H9 (cell line): ENCODE results near the gene RALGAPA1. TPM values are rescaled to one million over a fixed set of nuclear protein-coding genes. Genes with fewer than 3 reads are reported as not detected.

Experiments used
- DNase-seq: peaks from one replicate; pipeline ENCODE4 v3.0.0-alpha.2; 2017
- H2AFZ ChIP-seq: one replicate; pipeline ENCODE4 v1.6.1; 2013; ENCODE audit warnings: mild to moderate bottlenecking, low read length, control low read depth, moderate library complexity
- H2AK5ac ChIP-seq: 2 replicates; pipeline ENCODE4 v1.6.1; 2013; ENCODE audit warnings: low read length, control low read depth, mixed read lengths; ENCODE audit not compliant: insufficient read length
- H2BK120ac ChIP-seq: one replicate; pipeline ENCODE4 v1.6.1; 2013; ENCODE audit warnings: low read depth, mild to moderate bottlenecking, low read length, control low read depth, inconsistent platforms; ENCODE audit not compliant: poor library complexity, severe bottlenecking
- H2BK12ac ChIP-seq: 2 replicates; pipeline ENCODE4 v1.6.1; 2013; ENCODE audit warnings: low read length, control low read depth, mixed read lengths, low read depth; ENCODE audit not compliant: insufficient read length
- H2BK15ac ChIP-seq: 2 replicates; pipeline ENCODE4 v1.6.1; 2013; ENCODE audit warnings: low read depth, low read length, control low read depth
- H2BK20ac ChIP-seq: one replicate; pipeline ENCODE4 v1.6.1; 2013; ENCODE audit warnings: low read depth, mild to moderate bottlenecking, low read length, control low read depth, inconsistent platforms; ENCODE audit not compliant: poor library complexity, severe bottlenecking
- H2BK5ac ChIP-seq: 2 replicates; pipeline ENCODE4 v1.6.1; 2013; ENCODE audit warnings: low read length, control low read depth, mixed read lengths; ENCODE audit not compliant: insufficient read length
- H3K14ac ChIP-seq: 2 replicates; pipeline ENCODE4 v1.6.1; 2013; ENCODE audit warnings: low read length, control low read depth; ENCODE audit not compliant: insufficient read depth
- H3K18ac ChIP-seq: 2 replicates; pipeline ENCODE4 v1.6.1; 2013; ENCODE audit warnings: low read depth, mild to moderate bottlenecking, mixed read lengths, low read length, control low read depth; ENCODE audit not compliant: insufficient read length
- H3K23ac ChIP-seq: 2 replicates; pipeline ENCODE4 v1.6.1; 2013; ENCODE audit warnings: low read length, control low read depth, mixed read lengths, low read depth; ENCODE audit not compliant: insufficient read length
- H3K23me2 ChIP-seq: 2 replicates; pipeline ENCODE4 v1.6.1; 2013; ENCODE audit warnings: low read depth, mild to moderate bottlenecking, mixed read lengths, low read length, control low read depth; ENCODE audit not compliant: insufficient read length, poor library complexity, severe bottlenecking
- H3K27ac ChIP-seq: 2 replicates; pipeline ENCODE4 v1.5.1; 2013; ENCODE audit warnings: low read length, control low read depth, mixed read lengths, low read depth; ENCODE audit not compliant: insufficient read length
- H3K27me3 ChIP-seq: 2 replicates; pipeline ENCODE4 v1.6.1; 2013; ENCODE audit warnings: low read length, control low read depth, inconsistent platforms; ENCODE audit not compliant: insufficient read depth
- H3K4ac ChIP-seq: 2 replicates; pipeline ENCODE4 v1.6.1; 2013; ENCODE audit warnings: low read depth, mild to moderate bottlenecking, control low read depth, inconsistent platforms, low read length, moderate library complexity
- H3K4me1 ChIP-seq: 2 replicates; pipeline ENCODE4 v1.6.1; 2013; ENCODE audit warnings: low read length, control low read depth, inconsistent platforms; ENCODE audit not compliant: insufficient read depth
- H3K4me2 ChIP-seq: 2 replicates; pipeline ENCODE4 v1.6.1; 2013; ENCODE audit warnings: low read length, control low read depth, mixed read lengths; ENCODE audit not compliant: insufficient read length, insufficient read depth
- H3K56ac ChIP-seq: 2 replicates; pipeline ENCODE4 v1.6.1; 2013; ENCODE audit warnings: low read depth, mild to moderate bottlenecking, mixed read lengths, low read length, control low read depth; ENCODE audit not compliant: insufficient read length
- H3K79me1 ChIP-seq: 2 replicates; pipeline ENCODE4 v1.6.1; 2013; ENCODE audit warnings: low read depth, mild to moderate bottlenecking, moderate library complexity, low read length, control low read depth, inconsistent platforms; ENCODE audit not compliant: insufficient read depth, poor library complexity, severe bottlenecking
- H3K79me2 ChIP-seq: 2 replicates; pipeline ENCODE4 v1.6.1; 2013; ENCODE audit warnings: low read length, control low read depth, inconsistent platforms; ENCODE audit not compliant: insufficient read depth
- H3K9ac ChIP-seq: 2 replicates; pipeline ENCODE4 v1.6.1; 2013; ENCODE audit warnings: low read length, control low read depth, mixed read lengths; ENCODE audit not compliant: insufficient read length; ENCODE audit errors: extremely low read depth
- H3K9me3 ChIP-seq: one replicate; pipeline ENCODE4 v1.6.1; 2013; ENCODE audit warnings: low read depth, low read length, inconsistent platforms; ENCODE audit not compliant: control insufficient read depth
- H3T11ph ChIP-seq: one replicate; pipeline ENCODE4 v1.6.1; 2013; ENCODE audit warnings: mild to moderate bottlenecking, low read length, control low read depth, inconsistent platforms
- H4K20me1 ChIP-seq: one replicate; pipeline ENCODE4 v1.6.1; 2013; ENCODE audit not compliant: control insufficient read depth, insufficient read length, insufficient read depth
- H4K5ac ChIP-seq: 2 replicates; pipeline ENCODE4 v1.6.1; 2013; ENCODE audit warnings: low read depth, mild to moderate bottlenecking, mixed read lengths, low read length, control low read depth; ENCODE audit not compliant: insufficient read length
- H4K8ac ChIP-seq: replicated peaks from 2 replicates; pipeline ENCODE4 v1.6.1; 2013; ENCODE audit warnings: low read length, control low read depth, mixed read lengths, low read depth; ENCODE audit not compliant: insufficient read length
- H4K91ac ChIP-seq: 2 replicates; pipeline ENCODE4 v1.6.1; 2013; ENCODE audit warnings: low read depth, mild to moderate bottlenecking, moderate library complexity, mixed read lengths, low read length, control low read depth; ENCODE audit not compliant: insufficient read length
- H3K27ac Mint-ChIP-seq, 3 experiments: 2 replicates in 2 of 3; 3 replicates in 1 of 3; pipeline ENCODE4 v1.8.0; 2020 to 2021; ENCODE audit warnings: mixed read lengths in 3 of 3, mild to moderate bottlenecking in 1 of 3, moderate library complexity in 1 of 3
- H3K27me3 Mint-ChIP-seq: 2 replicates; pipeline ENCODE4 v1.8.0; 2021; ENCODE audit warnings: low read depth, mild to moderate bottlenecking, moderate library complexity, mixed read lengths
- H3K36me3 Mint-ChIP-seq, 3 experiments: 2 replicates in 2 of 3; 3 replicates in 1 of 3; pipeline ENCODE4 v1.8.0; 2020 to 2021; ENCODE audit warnings: low read depth in 3 of 3, mixed read lengths in 3 of 3; ENCODE audit not compliant: insufficient read depth in 1 of 3
- H3K4me1 Mint-ChIP-seq, 2 experiments: 2 replicates each; pipeline ENCODE4 v1.8.0; 2020; ENCODE audit warnings: mixed read lengths in 2 of 2
- H3K4me3 Mint-ChIP-seq, 2 experiments: 2 replicates in 1 of 2; 3 replicates in 1 of 2; pipeline ENCODE4 v1.8.0; 2020 to 2021; ENCODE audit warnings: mild to moderate bottlenecking in 2 of 2, mixed read lengths in 2 of 2, moderate library complexity in 1 of 2
- H3K9me3 Mint-ChIP-seq, 2 experiments: 2 replicates in 1 of 2; 3 replicates in 1 of 2; pipeline ENCODE4 v1.8.0; 2020; ENCODE audit warnings: mild to moderate bottlenecking in 2 of 2, mixed read lengths in 2 of 2, moderate library complexity in 1 of 2
- CTCF ChIP-seq: fragments of 200-600 bp; sonication (generic); conservative IDR thresholded peaks from 3 replicates; pipeline ENCODE4 v1.8.0; 2021; ENCODE audit warnings: antibody characterized with exemption, mild to moderate bottlenecking
- WGBS: extraction: QIAGEN DNeasy Blood & Tissue Kit; methylation state at CpG from one replicate; pipeline ENCODE4 v1.1.7; 2013; ENCODE audit warnings: missing lambda C conversion rate, low lambda C conversion rate, mixed read lengths; ENCODE audit not compliant: insufficient read length; ENCODE audit errors: extremely low coverage; 5-methylcytosine and 5-hydroxymethylcytosine counted together
- total RNA-seq: library from RNA; stranded (reverse); gene quantifications from 2 replicates; pipeline ENCODE4 v1.2.1, GENCODE V29; 2021

Gene RALGAPA1
- total RNA-seq, 1 experiment from 2014 or later, result 29.8 TPM

- H2BK20ac ChIP-seq, result no peak overlapping the region
- Mint-ChIP-seq H3K9me3 (no peaks in the 10 kb centered on the region), H3K27ac (peak overlapping the region in 2 of 3 experiments; percentile 80 to 93; a peak in 3 of 7 replicates), H3K36me3 (no peaks in the 10 kb centered on the region; a peak in 1 of 7 replicates), H3K4me1 (peaks cover 15 to 17% of the 10 kb centered on the region in 2 experiments), H3K4me3 (peak overlapping the region; percentile 85 to 95), H3K27me3 (no peaks in the 10 kb centered on the region)
- H3K27ac ChIP-seq, result no peak overlapping the region
- no peak overlapping the region for H2AFZ ChIP-seq
- no peak overlapping the region for H3K56ac ChIP-seq
- H4K8ac ChIP-seq, result no peak overlapping the region
- no peaks in the 10 kb centered on the region for H3K27me3 ChIP-seq
- H3K4me2 ChIP-seq, result peak overlapping the region; percentile 93
- H3K4ac ChIP-seq, result no peak overlapping the region
- WGBS, result no CpG with 5 or more reads among the region's 11 CpGs
- peak overlapping the region; percentile 88 for H3K9ac ChIP-seq
- H4K5ac ChIP-seq, result no peak overlapping the region
- H3K79me1 ChIP-seq, result no peaks in the 10 kb centered on the region
- no peaks in the 10 kb centered on the region for H3K4me1 ChIP-seq
- TF ChIP-seq CTCF, result no peak
- H4K20me1 ChIP-seq, result no peaks in the 10 kb centered on the region
- H2BK15ac ChIP-seq, result no peak overlapping the region; the same call in 1 of the 2 replicates
- no peak overlapping the region for H3T11ph ChIP-seq
- no peak overlapping the region for H2BK120ac ChIP-seq
- peaks cover 3% of the 10 kb centered on the region for H3K23me2 ChIP-seq
- H3K18ac ChIP-seq, result no peak overlapping the region
- no peaks in the 10 kb centered on the region for H3K79me2 ChIP-seq
- H2AK5ac ChIP-seq, result no peak overlapping the region
- H2BK5ac ChIP-seq, result no peak overlapping the region
- no peak overlapping the region for H3K23ac ChIP-seq
- no peaks in the 10 kb centered on the region for H3K9me3 ChIP-seq
- no peak overlapping the region for H4K91ac ChIP-seq
- H3K14ac ChIP-seq, result peak overlapping the region; percentile 87; the same call in 1 of the 2 replicates
- H2BK12ac ChIP-seq, result no peak overlapping the region
- no peak for DNase-seq
Observed at GRCh38 chr14:35808076-35808637, 938 bp downstream of the RALGAPA1 start.
